ENCODE data around the gene MCCD1.
"Not testable (repeated sequence)": the region's sequence is repeated elsewhere in the genome, so short reads cannot be mapped to it uniquely, and the experiment has no call there.

MCCD1 gene

GRCh38 chr6:31528821-31529328 lies at the start of gene MCCD1:
MCCD1 (plus strand) TSS chr6:31528962; CDS start chr6:31529015, 53 bp downstream.
- TF ChIP-seq, protein P1, sequence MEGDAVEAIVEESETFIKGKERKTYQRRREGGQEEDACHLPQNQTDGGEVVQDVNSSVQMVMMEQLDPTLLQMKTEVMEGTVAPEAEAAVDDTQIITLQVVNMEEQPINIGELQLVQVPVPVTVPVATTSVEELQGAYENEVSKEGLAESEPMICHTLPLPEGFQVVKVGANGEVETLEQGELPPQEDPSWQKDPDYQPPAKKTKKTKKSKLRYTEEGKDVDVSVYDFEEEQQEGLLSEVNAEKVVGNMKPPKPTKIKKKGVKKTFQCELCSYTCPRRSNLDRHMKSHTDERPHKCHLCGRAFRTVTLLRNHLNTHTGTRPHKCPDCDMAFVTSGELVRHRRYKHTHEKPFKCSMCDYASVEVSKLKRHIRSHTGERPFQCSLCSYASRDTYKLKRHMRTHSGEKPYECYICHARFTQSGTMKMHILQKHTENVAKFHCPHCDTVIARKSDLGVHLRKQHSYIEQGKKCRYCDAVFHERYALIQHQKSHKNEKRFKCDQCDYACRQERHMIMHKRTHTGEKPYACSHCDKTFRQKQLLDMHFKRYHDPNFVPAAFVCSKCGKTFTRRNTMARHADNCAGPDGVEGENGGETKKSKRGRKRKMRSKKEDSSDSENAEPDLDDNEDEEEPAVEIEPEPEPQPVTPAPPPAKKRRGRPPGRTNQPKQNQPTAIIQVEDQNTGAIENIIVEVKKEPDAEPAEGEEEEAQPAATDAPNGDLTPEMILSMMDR (IDR thresholded peaks at IDR 0.05; ENCODE audit: insufficient read depth, low read depth, low read length, missing control alignments) = no peak
- no peak within 1 kb of the TSS for H3K4me3 ChIP-seq (ENCODE audit: low read length)
- DNase-seq (ENCODE audit: low read depth) = no peak

DNA sequence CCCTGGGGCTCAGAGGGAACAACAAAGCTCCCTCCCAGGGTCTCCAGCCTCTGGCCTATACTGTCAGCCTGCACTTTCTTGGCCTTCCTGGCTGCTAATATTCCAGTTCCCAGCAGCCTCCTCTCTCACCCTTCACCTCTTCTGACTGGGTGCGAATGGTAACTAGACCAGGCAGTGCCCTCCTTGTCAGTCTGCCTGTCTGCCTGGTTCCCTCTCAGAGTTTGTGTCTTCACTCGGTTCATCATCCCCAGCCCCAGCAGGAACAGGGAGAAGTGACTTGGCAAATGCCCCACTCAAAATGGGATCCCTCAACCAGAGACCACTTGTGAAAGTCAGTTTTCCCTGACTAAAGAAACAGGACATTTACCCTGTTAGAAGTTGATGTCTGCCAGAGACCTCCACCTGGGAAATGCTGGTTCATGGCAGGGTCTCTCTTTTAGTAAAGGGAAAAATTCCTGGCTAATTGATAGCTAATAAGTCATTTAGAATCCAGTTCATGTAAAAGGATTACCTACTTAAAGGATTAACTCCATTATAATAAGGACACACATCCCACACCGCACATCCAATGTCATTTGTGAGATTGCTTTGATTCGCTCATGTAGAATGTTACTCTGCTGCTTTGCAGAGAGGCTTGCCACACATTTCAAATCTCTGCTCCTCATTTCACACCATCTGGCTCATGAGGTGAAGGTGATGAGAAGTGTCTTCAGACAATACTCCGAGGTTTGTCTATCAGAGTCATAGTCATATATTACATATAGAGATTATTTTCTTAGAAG lies 49.4 kb upstream of the MCCD1 start:
- H3K4me3 ChIP-seq (ENCODE audit: low read length) = no peak overlapping the region
- no peak for DNase-seq (ENCODE audit: low read depth)
- TF ChIP-seq, protein P1 (IDR thresholded peaks at IDR 0.05; ENCODE audit: insufficient read depth, low read depth, low read length, missing control alignments) = no peak

DNA sequence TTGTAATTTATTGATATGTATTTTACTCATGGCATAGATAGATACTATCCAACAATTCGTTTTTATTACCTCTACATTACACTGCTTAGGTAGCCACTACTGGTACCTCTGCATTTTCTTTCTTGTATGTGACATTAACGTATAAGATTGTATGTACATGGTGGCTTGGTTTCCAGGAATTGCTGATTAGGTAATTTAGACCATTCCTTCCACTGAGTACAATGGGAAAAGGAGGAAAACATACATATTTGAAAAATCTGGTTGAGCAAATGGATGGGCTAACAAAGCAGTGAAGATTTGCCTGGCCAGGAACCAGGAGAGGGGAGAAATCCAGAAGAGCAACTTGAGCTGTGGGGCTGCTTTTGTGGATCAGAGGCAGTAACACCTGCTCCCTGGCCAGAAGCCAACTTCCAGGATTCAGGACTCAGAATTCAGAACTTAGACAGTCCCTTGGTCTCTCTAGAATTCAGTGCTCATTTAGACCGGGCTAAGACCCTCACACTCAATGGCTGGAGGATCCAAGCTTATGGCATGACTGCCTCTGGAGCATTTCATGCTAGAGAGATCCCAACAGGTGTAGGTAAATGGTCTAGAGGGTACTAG lies 48.7 kb upstream of the MCCD1 start:
- H3K4me3 ChIP-seq (ENCODE audit: low read length) = no peak overlapping the region
- no peak for DNase-seq (ENCODE audit: low read depth)
- TF ChIP-seq, protein P1 (IDR thresholded peaks at IDR 0.05; ENCODE audit: insufficient read depth, low read depth, low read length, missing control alignments) = no peak

DNA sequence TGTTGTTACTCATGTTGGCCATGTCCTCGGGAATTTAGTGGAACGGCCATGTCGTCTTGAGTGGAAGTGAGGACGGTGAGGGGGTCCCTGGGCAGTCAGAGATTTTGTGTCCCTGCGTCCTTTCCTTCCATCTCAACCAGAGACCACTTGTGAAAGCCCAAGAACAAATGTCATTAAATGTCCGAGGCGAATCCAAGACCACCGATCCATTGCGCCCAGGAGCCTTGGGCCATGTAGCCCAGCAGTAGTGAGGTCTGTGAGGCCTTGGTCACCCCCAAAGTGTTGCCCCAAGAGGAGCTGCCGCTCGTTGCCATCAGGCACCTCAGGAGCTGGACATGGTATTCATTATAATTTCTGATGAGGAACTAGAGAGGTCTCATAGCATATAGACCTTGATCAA lies 48.2 kb upstream of the MCCD1 start:
- no peak for DNase-seq (ENCODE audit: low read depth)
- H3K4me3 ChIP-seq (ENCODE audit: low read length) = no peak overlapping the region
- TF ChIP-seq, protein P1 (IDR thresholded peaks at IDR 0.05; ENCODE audit: insufficient read depth, low read depth, low read length, missing control alignments) = no peak

DNA sequence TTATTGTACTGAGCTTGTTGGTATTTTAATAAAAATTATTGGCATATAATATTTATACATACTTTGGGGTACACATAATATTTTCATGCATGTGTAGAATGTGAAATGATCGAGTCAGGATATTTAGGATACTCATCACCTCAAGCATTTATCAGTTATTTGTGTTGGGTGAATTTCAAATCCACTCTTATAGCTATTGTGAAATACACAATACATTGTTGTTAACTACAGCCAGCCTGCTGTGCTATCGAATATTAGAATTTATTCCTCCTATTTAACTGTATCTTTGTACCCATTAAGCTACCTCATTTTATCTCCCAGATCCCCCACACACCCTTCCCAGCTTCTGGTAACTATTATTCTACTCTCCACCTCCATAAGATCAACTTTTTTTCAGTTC lies 45.4 kb upstream of the MCCD1 start:
- no peak overlapping the region for H3K4me3 ChIP-seq (ENCODE audit: low read length)
- TF ChIP-seq, protein P1 (IDR thresholded peaks at IDR 0.05; ENCODE audit: insufficient read depth, low read depth, low read length, missing control alignments) = no peak
- DNase-seq (ENCODE audit: low read depth) = no peak

DNA sequence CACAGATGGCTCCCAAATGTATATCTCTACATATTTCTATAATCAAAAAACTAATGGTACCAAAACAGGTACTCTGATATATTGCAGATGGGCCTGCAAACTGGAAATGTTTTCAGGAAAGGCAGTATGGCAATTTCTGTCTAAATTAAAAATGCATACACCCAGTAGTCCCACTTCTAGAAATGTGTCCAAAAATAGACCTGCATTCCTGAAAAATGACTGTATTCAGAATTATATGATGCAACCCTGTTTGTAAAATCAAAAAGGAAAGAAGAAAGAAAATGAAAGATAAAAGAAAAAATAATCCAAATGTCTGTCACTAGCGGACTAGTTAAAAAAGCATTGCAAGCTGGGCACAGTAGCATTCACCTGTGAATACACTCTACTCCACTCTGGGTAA lies 43.7 kb upstream of the MCCD1 start:
- no peak overlapping the region for H3K4me3 ChIP-seq (ENCODE audit: low read length)
- no peak for DNase-seq (ENCODE audit: low read depth)
- TF ChIP-seq, protein P1 (IDR thresholded peaks at IDR 0.05; ENCODE audit: insufficient read depth, low read depth, low read length, missing control alignments) = no peak

- H3K4me3 ChIP-seq (ENCODE audit: low read length); DNase-seq (ENCODE audit: low read depth): not testable (repeated sequence)
These were observed 42.5 kb upstream of the MCCD1 start for GRCh38 chr6:31486065-31486837.

- H3K4me3 ChIP-seq (ENCODE audit: low read length) = not testable (repeated sequence)
- DNase-seq (ENCODE audit: low read depth) = peak; percentile 77
These were observed 41.1 kb upstream of the MCCD1 start for GRCh38 chr6:31487674-31488073.
